ENCODE results near the gene PARP1. TPM values are rescaled to one million over a fixed set of nuclear protein-coding genes. Genes with fewer than 3 reads are reported as not detected.

Gene PARP1
- total RNA-seq, 2 experiments from 2014 or later = 301 to 308 TPM

DNA sequence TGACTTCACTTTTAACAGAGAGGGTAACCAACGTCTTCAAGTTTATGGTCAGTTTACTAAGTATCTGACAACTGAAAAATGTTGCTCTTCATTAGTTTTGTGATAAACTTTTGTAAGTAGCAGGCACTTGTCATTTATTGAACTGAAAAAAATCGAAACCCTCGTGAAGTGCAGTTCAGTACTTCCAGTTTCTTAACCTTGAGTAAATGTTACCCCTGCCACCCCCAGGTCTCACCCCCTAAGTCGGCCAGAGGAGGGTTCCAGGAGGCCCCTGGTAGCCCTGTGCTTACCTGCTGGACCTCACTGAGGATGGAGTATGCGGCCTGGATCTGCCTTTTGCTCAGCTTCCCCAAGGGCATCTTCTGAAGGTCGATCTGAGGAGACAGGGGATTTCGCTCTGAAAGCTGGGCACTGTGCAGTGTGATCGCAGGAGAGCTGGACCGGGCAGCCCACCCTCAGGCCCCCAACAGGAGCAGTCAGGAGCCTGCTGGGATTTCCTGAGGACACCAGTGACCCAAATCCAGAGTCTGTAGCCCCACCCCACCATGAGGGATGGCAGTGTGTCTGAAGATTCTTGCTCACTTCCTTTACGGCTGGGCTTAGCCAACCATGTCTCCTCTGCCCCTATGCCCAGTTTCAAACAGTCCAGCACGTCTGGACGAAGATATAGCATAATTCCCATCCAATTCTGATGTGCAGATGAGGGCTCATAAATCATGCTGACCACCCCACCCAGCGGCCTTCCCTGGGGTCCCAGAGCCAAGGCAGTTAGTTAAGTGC, 37.6 kb downstream of the PARP1 start:
- peaks cover 61% of the 10 kb centered on the region for H3K36me3 Mint-ChIP-seq
- CTCF ChIA-PET = no interaction called here
- no peak overlapping the region for H3K4me3 Mint-ChIP-seq
- H3K4me1 Mint-ChIP-seq (ENCODE audit: low read depth) = no peaks in the 10 kb centered on the region
- H3K27me3 Mint-ChIP-seq = no peaks in the 10 kb centered on the region
- no peaks in the 10 kb centered on the region for H3K9me3 Mint-ChIP-seq
- DNase-seq = no peak
- POLR2A ChIA-PET = no interaction called here
- intact Hi-C loops (cut with micrococcal nuclease) = no loop called here
- no peak overlapping the region for H3K27ac Mint-ChIP-seq

DNA sequence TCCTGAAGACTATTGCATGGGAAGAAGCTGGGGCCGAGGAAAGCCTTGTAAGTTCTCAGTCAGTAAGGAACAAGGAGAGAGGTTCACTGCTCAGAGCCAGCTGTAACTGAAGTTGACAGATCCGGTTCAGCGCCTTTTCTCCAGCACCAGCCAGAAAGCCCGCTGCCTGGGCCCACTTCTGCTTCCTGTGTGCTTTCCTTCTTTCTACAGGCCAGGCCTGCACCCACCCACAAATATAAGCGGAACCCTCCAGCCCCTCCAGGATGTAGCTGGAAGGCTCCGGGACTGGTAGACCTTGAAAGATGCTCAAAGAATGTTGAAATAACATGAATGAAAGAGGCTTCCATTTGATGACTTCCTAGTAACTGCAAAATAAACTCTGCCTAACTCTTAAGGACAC, 38.8 kb downstream of the PARP1 start:
- CTCF ChIA-PET = interaction anchor here (0.9 kb wide), 1 partner anchor 75 kb away, joined by 3 read pairs; no protein-coding TSS in a partner anchor
- intact Hi-C loops (cut with micrococcal nuclease) = no loop called here
- DNase-seq = no peak
- Mint-ChIP-seq H3K27me3 (no peaks in the 10 kb centered on the region), H3K9me3 (no peaks in the 10 kb centered on the region), H3K36me3 (peaks cover 55% of the 10 kb centered on the region), H3K27ac (no peak overlapping the region), H3K4me1 (ENCODE audit: low read depth) (no peaks in the 10 kb centered on the region), H3K4me3 (no peak overlapping the region)
- POLR2A ChIA-PET = no interaction called here

GRCh38 chr1:226366290-226366689, 41.6 kb downstream of the PARP1 start:
- POLR2A ChIA-PET = no interaction called here
- Mint-ChIP-seq H3K9me3 (no peaks in the 10 kb centered on the region), H3K36me3 (peaks cover 62% of the 10 kb centered on the region), H3K27me3 (no peaks in the 10 kb centered on the region), H3K4me1 (ENCODE audit: low read depth) (no peaks in the 10 kb centered on the region), H3K4me3 (no peak overlapping the region), H3K27ac (no peak overlapping the region)
- CTCF ChIA-PET = interaction anchor here (1.0 to 1.2 kb wide), 2 partner anchors 42 to 241 kb away, joined by 3 read pairs; partner anchors contain the start of gene PARP1
- intact Hi-C loops (cut with micrococcal nuclease) = no loop called here
- DNase-seq = no peak

- ChIA-PET CTCF (interaction anchor here (1.0 to 1.2 kb wide), 2 partner anchors 42 to 240 kb away, joined by 3 read pairs; partner anchors contain the start of gene PARP1), POLR2A (no interaction called here)
- no peak for DNase-seq
- Mint-ChIP-seq H3K27me3 (no peaks in the 10 kb centered on the region), H3K36me3 (peaks cover 64% of the 10 kb centered on the region), H3K9me3 (no peaks in the 10 kb centered on the region), H3K4me3 (no peak overlapping the region), H3K27ac (peak overlapping the region; percentile 5), H3K4me1 (ENCODE audit: low read depth) (no peaks in the 10 kb centered on the region)
- intact Hi-C loops (cut with micrococcal nuclease) = no loop called here
Measured at GRCh38 chr1:226365831-226366231, 42.1 kb downstream of the PARP1 start.

GRCh38 chr1:226364901-226365565, 42.9 kb downstream of the PARP1 start:
- H3K27me3 Mint-ChIP-seq = no peaks in the 10 kb centered on the region
- no peak overlapping the region for H3K27ac Mint-ChIP-seq
- DNase-seq = no peak
- CTCF ChIA-PET = no interaction called here
- intact Hi-C loops (cut with micrococcal nuclease) = no loop called here
- H3K9me3 Mint-ChIP-seq = no peaks in the 10 kb centered on the region
- H3K36me3 Mint-ChIP-seq = peaks cover 68% of the 10 kb centered on the region
- no peak overlapping the region for H3K4me3 Mint-ChIP-seq
- POLR2A ChIA-PET = no interaction called here
- no peaks in the 10 kb centered on the region for H3K4me1 Mint-ChIP-seq (ENCODE audit: low read depth)

DNA sequence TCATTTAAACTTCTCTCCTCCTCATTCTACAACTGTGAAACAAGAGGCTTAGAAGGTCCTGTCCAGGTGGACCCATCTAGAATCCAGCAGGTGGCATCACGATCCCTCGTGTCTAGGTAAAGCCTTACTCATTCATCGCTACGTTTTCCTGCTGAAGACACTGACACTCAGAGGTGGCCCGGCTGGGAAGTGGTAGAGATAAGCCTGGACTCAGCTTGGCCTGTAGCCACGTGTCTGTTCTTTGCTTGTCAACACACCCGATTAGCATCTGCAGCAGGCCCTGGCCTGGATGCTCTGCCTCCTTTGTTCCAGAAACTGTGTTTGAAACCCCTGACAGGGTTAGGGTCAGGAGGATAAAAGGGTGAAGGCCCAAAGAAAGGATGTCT, 43.4 kb downstream of the PARP1 start:
- H3K36me3 Mint-ChIP-seq = peaks cover 68% of the 10 kb centered on the region
- no peak overlapping the region for H3K4me3 Mint-ChIP-seq
- H3K9me3 Mint-ChIP-seq = no peaks in the 10 kb centered on the region
- DNase-seq = no peak
- no peak overlapping the region for H3K27ac Mint-ChIP-seq
- H3K4me1 Mint-ChIP-seq (ENCODE audit: low read depth) = no peaks in the 10 kb centered on the region
- ChIA-PET CTCF (no interaction called here), POLR2A (no interaction called here)
- no peaks in the 10 kb centered on the region for H3K27me3 Mint-ChIP-seq
- intact Hi-C loops (cut with micrococcal nuclease) = no loop called here

- H3K4me3 Mint-ChIP-seq = no peak overlapping the region
- no peaks in the 10 kb centered on the region for H3K27me3 Mint-ChIP-seq
- POLR2A ChIA-PET = no interaction called here
- H3K9me3 Mint-ChIP-seq = no peaks in the 10 kb centered on the region
- H3K27ac Mint-ChIP-seq = no peak overlapping the region
- H3K36me3 Mint-ChIP-seq = peaks cover 68% of the 10 kb centered on the region
- H3K4me1 Mint-ChIP-seq (ENCODE audit: low read depth) = no peaks in the 10 kb centered on the region
- intact Hi-C loops (cut with micrococcal nuclease) = no loop called here
- DNase-seq = no peak
- CTCF ChIA-PET = interaction anchor here (1.4 kb wide), 1 partner anchor 29 kb away, joined by 3 read pairs; no protein-coding TSS in a partner anchor
Measured at GRCh38 chr1:226363801-226364513, 43.9 kb downstream of the PARP1 start.

- Mint-ChIP-seq H3K9me3 (no peaks in the 10 kb centered on the region), H3K36me3 (peaks cover 66% of the 10 kb centered on the region), H3K4me3 (no peak overlapping the region), H3K4me1 (ENCODE audit: low read depth) (no peaks in the 10 kb centered on the region), H3K27me3 (no peaks in the 10 kb centered on the region), H3K27ac (no peak overlapping the region)
- ChIA-PET POLR2A (interaction anchor here (0.6 to 1.0 kb wide), 2 partner anchors 45 to 237 kb away, joined by 3 to 4 read pairs; partner anchors contain the start of gene PARP1), CTCF (interaction anchor here (0.9 to 1.4 kb wide), 2 partner anchors 21 to 30 kb away, joined by 3 to 4 read pairs; no protein-coding TSS in a partner anchor)
- intact Hi-C loops (cut with micrococcal nuclease) = no loop called here
- DNase-seq = no peak
Measured at GRCh38 chr1:226362891-226363447, 44.9 kb downstream of the PARP1 start.

DNA sequence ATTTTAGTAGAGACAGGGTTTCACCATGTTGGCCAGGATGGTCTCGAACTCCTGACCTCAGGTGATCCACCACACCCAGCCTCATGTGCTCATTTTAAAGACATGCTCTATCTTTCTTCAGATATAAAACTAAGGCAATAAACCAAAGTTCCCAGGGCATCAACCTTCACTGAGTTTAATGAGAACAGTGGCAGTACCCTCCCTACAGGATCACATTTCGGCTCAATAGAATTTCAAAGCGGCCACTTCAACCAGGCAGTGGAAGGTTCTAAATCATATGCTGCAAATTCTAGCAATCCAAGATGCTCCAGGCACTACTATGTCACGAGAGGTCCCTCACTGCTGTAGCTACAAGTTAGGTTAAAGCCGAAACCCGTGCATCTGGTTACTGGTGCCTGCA, 45.5 kb downstream of the PARP1 start:
- POLR2A ChIA-PET = interaction anchor here (0.6 kb wide), 1 partner anchor 236 kb away, joined by 4 read pairs; no protein-coding TSS in a partner anchor
- no peak for DNase-seq

GRCh38 chr1:226360106-226360746, 47.7 kb downstream of the PARP1 start:
- intact Hi-C loops (cut with micrococcal nuclease) = no loop called here
- Mint-ChIP-seq H3K4me1 (ENCODE audit: low read depth) (no peaks in the 10 kb centered on the region), H3K4me3 (no peak overlapping the region), H3K27me3 (no peaks in the 10 kb centered on the region), H3K27ac (no peak overlapping the region), H3K36me3 (peaks cover 55% of the 10 kb centered on the region), H3K9me3 (no peaks in the 10 kb centered on the region)
- CTCF ChIA-PET = no interaction called here
- POLR2A ChIA-PET = no interaction called here
- no peak for DNase-seq

More for the DNA sequence above, 45.5 kb downstream of the PARP1 start:
- no peaks in the 10 kb centered on the region for H3K9me3 Mint-ChIP-seq
- H3K4me1 Mint-ChIP-seq (ENCODE audit: low read depth) = no peaks in the 10 kb centered on the region
- intact Hi-C loops (cut with micrococcal nuclease) = no loop called here
- H3K27ac Mint-ChIP-seq = no peak overlapping the region
- H3K36me3 Mint-ChIP-seq = peaks cover 60% of the 10 kb centered on the region
- CTCF ChIA-PET = interaction anchor here (0.9 to 1.4 kb wide), 3 partner anchors 21 to 54 kb away, joined by 3 to 4 read pairs (median 3); partner anchors contain the start of gene LIN9
- H3K4me3 Mint-ChIP-seq = no peak overlapping the region
- H3K27me3 Mint-ChIP-seq = no peaks in the 10 kb centered on the region

GRCh38 chr1:226357416-226357815, 50.5 kb downstream of the PARP1 start:
- CTCF ChIA-PET = no interaction called here
- H3K9me3 Mint-ChIP-seq = no peaks in the 10 kb centered on the region
- no peak for DNase-seq

More at GRCh38 chr1:226357416-226357815, 50.5 kb downstream of the PARP1 start:
- POLR2A ChIA-PET = no interaction called here
- intact Hi-C loops (cut with micrococcal nuclease) = no loop called here
- H3K27me3 Mint-ChIP-seq = no peaks in the 10 kb centered on the region
- H3K4me1 Mint-ChIP-seq (ENCODE audit: low read depth) = no peaks in the 10 kb centered on the region
- H3K36me3 Mint-ChIP-seq = peaks cover 38% of the 10 kb centered on the region
- no peak overlapping the region for H3K27ac Mint-ChIP-seq
- no peak overlapping the region for H3K4me3 Mint-ChIP-seq

Data from activated CD4-positive, alpha-beta memory T cell treated with anti-CD3 and anti-CD28 coated beads for 36 hours (primary cell).